NCI-H2081 (cell line): ENCODE data around the gene RARB.

Experiments
- DNase-seq, 2 experiments: peaks; one replicate each; lab custom pipeline; 2025; lab: John Stamatoyannopoulos, UW

Gene RARB

DNA sequence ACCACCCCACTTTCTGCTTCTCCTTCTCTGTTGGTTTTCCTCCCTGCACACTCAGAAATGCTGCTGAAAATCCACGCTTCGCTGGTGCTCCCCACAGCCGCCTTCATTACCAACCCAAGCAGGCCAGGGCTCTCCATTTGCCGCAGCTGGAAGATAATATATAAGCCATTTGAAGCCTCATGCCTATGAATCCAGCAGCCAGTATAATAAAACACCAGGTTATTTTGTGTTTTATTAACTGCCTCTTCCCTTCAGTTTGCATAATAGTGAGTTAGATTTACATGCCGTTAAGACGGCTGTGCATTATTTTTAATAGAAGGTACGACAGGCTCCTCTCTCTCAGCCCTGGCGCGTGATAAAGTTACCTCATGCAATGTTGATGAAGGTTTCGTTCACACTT is 150.0 kb downstream of the RARB start:
- no peak for DNase-seq

- no peak for DNase-seq
These were observed 152.5 kb downstream of the RARB start for GRCh38 chr3:25580534-25580933.

DNA sequence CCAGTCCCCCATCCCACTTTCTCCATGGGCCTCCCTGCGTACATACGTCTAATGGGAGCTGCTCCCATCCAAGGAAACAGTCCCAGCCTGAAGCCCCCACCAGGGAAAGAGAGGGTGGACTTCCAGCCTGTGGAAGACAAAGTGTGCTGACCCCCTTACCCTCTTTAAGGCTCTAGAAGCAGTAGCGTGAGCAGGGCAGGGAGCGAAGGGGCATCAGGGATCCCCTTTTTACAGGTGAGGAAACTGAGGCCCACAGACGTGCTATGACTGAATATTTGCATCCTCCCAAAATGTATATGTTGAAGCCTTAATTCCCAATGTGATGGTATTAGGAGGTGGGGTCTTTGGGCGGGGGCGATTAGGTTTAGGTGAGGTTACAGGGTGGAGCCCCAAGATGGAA is 153.3 kb downstream of the RARB start:
- no peak for DNase-seq

DNA sequence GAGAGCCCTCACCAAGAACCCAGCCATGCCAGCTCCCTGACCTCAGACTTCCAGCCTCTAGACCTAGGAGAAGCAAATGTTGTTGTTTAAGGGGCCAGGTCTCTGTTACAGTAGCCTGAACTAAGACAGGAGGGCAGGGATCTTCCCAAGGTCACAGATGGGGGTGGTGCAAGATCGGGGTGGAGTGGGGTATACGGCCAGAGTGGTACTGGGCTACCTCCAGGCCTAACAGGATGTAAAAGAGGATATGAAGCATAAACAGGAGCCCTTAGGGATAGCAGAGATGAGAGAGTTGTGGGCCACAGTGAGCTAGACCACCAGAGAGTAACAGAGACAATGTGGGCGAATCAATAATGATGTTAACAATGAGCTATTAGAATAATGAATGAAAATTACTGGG is 153.8 kb downstream of the RARB start:
- no peak for DNase-seq

DNA sequence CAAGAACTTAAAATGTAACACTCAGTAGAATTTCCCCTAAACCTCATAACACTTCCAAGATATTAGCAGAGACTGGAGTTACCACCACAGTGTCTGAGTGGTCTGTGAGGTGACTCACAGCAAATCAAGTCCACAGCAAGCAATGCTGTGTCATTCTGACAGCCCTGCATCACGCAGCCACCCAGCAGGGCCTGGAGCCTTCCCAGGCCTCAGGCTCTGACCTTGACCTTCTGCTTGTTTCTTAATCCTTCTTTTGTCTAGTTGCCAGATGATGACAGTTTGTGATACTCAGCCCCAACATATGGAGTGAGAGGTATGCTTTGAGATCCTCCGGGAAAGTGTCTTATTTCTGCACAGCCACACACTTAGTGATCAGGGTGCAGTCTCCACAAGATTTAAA is 154.2 kb downstream of the RARB start:
- no peak for DNase-seq

DNA sequence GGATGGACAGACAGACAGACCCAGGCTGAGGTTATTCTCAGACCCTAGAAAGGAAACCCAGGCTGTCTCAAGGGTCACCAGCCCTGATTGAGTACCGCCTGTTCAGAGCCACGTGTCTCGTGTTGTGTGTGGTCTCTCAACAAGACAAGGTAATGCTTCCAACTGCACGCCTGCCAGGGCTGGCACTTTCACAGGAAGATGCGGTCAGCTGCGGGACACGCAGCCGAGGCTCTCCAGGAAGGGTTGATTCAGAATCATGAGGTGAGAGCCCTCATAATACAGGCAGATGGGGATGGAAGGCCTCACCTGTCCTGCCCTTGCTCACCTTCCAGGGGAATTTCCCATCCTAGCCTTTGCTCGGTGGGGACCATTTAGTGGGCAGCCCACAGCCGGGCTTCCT is 155.3 kb downstream of the RARB start:
- no peak for DNase-seq

DNA sequence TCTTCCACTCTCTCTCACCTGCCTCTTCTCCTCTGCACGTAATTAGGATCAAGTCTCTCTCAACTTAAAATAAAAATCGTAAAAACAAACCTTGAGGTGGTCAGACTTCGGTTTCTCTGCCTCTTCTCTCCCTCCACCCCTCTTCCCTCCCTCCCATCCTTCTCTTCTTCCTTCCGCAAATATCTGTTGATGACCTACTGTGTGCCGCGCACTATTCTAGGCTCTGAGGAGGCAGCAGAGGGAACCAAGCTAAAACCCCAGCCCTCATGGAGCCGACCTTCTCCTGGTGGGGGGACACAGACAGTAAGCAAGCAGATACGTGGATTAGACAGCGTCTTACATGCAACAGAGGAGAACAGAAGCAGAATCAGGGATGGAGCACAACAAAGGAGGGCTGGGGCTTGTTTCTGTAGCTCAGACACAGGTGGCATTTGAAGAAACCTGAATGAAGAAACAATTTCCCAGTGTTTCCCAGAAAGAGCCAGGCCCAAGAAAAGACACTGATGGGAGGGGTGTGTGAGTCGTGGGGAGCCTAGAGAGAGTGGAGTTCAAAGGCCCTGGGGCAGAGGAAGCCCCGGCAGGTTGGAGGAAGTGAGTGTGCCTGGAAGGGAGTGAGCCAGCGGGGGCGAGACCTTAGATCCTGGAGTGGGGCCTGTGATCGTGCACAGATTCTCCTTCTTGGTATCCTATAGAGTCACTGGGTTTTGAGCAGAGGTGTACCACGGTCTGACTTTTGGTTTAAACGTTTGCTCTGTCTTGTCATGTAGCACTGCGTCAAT is 156.1 kb downstream of the RARB start:
- no peak for DNase-seq

- no peak for DNase-seq
These were observed 157.5 kb downstream of the RARB start for GRCh38 chr3:25585361-25586166.

DNA sequence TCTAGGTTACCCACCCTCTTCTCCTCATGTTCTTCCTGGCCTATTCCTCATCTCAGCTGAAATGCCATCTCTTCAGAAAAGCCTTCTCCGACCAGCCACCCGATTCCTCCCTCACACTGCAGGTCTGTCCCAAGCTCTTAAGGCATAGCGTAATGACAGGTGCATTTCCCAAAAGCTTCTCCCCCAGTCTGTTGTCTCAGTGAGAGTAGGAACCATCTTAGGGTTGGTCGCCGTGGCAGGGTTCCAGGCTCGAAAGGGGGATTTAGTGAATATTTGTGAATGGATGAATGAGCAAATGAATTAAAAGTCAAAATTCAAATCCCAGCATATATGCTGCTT is 158.1 kb downstream of the RARB start:
- no peak for DNase-seq

GRCh38 chr3:25586553-25586952 is 158.5 kb downstream of the RARB start:
- no peak for DNase-seq

GRCh38 chr3:25587094-25587493 is 159.0 kb downstream of the RARB start:
- DNase-seq, result peak in 1 of 2 experiments; percentile 35

- DNase-seq, result no peak
These were observed 159.5 kb downstream of the RARB start for GRCh38 chr3:25587526-25587925.

GRCh38 chr3:25587975-25588374 is 159.9 kb downstream of the RARB start:
- no peak for DNase-seq

GRCh38 chr3:25588441-25589103 is 160.5 kb downstream of the RARB start:
- DNase-seq, result no peak

GRCh38 chr3:25589104-25589782 is 161.2 kb downstream of the RARB start:
- no peak for DNase-seq

- DNase-seq, result no peak
These were observed 161.8 kb downstream of the RARB start for GRCh38 chr3:25589783-25590258.

DNA sequence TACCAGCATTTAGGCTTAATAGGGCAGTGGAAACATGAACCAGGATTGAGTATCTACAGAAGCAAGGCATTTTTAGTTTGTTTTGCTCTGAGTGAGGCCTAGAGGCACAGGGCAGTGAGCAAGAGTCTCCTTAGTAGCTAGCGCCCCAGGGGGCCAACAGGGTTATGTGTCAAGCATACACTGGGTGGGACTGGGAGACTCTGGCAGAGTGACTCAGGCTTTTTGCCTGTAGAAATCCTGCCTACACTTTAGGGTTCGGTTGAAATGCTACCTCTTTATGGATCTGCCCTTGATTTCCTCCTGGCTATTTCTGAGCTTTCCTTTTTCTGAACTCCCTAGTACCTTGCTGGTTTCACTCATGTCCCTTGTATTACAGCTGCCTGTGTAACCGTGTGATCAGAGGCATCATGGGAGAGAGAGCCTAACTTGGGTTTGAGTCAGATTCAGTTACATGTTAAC is 164.5 kb downstream of the RARB start:
- no peak for DNase-seq

DNA sequence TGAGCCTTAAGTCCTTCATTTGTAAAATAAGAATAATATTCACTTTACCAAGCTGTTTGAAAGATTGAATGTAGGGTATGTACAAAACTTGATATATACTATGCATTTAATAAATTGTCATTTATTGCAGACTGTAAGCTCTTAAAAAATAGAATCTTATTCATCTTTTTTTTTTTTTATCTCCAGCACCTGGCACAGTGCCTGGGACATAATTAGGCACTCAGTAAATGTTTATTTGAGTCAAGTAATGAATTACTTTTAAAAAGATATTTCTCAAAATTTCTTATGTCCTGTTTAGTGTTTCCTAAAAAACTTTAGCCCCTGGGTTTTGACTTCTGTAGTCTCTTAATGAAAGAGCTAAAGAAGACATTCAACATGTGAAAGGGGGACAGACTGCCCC is 164.9 kb downstream of the RARB start:
- DNase-seq, result no peak

DNA sequence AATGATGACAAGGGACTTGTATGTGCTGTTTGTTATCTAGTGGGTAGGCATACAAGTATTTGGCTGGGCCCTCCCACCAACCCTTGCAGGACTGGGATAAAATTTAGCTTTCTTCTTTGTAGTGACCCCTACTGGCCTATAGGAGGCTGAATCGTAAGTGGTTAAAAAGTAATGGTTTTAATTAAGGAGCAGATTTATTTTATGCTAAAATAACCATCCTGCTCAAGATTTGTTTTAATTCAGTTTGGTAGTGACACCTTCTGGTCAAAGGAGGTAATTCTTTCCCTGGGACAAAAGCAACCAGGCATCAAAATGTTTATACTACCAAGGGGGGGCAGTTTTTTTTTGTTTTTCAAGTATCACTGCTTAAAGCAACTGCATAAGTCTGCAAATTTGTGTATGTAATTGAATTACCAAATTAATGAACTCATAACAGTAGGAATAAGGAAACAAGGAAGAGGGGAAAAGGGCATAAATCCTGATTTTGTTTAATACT is 166.0 kb downstream of the RARB start:
- peak in 1 of 2 experiments; percentile 58 for DNase-seq

DNA sequence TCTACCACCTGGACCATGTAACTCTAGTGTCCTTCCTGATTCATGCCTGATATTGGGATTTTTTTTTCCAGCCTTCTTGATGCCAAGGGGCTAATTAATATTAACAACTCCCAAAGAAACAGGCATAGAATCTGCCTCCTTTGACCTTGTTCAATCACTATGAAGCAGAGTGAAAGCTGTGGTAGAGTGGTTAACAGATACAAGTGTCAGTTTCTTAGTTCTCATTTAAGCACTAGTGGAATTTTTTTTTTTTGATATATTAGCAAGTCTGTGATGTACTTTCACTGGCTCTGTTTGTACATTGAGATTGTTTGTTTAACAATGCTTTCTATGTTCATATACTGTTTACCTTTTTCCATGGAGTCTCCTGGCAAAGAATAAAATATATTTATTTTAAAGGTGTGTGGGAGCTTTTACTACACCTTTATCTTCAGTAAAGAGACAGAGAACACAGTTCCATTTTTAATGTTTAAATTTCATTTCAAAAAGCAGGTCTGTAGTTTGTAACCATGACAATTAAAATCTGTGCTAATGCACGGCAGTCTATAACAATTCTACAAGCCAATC is 169.6 kb downstream of the RARB start:
- DNase-seq, result no peak

DNA sequence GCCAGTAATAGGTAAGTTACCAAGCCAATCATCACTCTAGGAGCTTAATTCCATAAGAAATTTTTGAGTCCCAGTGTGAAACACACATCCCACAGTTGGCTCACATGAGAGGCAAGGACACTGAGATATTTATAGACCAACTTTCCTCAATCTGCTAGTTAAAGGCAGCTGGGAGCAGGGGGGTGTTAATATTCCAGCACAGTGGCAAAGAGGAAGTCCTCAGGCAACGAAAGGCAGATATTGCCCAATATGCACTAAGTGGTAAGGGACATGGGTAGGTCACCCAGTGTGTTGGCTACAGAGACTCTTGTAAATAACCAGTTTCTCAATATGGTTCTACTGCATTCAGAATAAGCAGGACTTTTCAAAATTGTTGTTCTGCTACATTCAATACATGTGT is 175.6 kb downstream of the RARB start:
- DNase-seq, result no peak
